NCI-H524 (cell line): ENCODE measurements around the gene C1R.

Experiments
- DNase-seq, 2 experiments: peaks; one replicate each; lab custom pipeline; 2025; lab: John Stamatoyannopoulos, UW

The C1R gene

DNA sequence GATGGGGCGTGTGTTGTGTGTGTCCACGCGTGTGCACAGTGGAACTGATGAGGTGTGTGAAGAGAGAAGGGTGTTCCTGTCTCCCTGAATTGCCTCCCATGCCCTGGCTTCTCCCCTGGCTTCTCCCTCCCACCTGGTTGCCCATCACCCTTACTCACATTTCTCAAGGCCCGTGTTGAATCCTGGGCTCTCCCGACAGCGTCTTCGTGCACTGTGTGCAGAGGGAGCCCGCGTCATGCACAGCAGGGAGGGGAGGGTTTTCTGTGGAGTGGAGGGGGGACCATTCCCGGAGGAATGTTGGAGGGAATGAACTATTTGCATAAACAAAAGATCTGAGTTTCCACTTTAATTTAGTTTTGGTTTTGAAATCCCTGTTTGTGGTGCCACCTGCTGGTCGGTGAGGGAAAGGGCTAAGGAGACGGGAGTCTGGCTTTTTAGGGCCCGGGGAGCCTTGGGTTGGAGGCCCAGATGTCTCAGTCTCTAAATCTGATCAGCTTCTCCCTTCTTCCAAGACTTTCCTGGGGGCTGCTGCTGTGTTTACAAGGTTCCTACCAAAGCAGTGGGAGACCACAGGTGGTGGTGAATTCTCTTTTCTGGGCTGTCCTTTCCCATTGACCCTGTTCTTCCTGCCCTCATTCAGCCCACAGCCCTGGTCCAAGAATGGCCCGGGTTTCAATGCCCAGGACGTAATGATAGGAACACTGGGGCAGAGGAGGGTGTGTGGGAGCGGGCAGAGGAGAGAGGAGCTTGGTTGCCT lies at the start of gene C1R:
C1R (minus strand) TSS at position 217 of the 757 bp plus-strand sequence; CDS start at position 160, 57 bp downstream.
- peak; percentile 20 to 39 for DNase-seq

DNA sequence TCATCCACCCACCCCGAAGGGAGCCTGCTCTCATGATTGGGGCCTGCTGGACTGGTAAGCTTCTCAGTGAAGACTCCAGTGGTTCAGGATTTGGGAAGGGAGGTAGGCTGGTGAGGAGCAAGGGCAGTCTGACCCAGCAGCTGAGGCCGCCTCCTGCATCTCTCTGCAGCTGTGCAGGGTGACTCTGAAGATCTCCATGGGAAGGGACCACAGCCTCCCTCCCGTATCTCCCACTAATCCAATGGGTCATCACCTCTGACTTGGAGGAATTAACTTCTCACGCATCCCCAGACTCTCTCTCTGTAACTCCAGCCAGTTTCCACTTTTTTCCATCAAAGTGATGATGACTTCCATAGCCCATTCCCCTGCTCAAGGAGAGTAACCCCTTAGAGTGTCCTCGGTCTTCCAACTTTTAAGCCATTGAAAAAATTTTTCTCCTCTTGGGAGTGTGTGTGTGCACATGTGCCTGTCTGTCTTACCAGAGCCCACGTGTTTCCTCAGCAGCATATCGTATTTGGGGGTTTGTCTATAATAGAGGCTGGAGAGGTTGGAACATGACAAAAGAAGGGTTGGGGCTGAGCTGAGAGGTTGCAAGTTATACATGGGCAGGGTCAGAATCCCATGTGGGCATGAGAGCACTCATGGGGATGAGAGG lies 49.2 kb upstream of the C1R start:
- DNase-seq = no peak

DNA sequence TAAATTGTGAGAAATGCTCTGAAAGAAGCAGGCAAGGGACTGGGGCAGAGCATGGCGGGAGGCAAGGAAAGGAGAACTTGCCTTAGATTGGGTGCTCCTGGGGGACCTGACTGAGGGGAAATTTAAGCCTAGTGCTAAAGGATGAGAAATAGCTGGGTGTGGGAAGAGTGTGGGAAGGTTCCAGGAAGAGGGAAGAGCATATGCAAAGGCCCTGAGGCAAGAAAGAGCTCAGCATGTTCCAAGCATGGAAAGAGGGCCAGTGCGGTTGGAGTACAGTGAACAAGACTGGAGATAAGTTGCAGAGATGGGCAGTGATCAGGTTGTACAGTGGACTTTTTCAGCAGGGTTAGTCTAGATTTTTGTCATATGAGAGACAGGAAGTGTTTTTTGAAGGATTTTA lies 47.0 kb upstream of the C1R start:
- DNase-seq = no peak

DNA sequence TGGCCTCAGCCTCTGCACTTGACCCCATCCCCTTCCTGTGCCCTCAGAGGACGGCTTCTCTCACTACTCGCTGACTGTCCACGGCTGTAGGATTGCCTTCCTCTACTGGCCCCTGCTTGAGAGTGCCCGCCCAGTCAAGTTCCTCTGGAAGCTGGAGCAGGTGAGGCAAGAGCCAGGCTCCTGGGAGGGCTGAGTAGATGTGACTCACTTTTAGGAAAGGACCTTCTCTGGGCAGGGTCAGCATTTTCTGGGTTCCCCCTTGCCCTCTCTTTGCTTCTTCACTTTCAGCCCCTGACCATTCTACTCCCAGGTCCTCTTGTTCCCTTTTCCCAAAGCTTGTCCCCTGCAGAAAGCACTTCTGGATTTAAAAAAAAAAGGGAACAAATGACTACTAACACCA lies 45.7 kb upstream of the C1R start:
- no peak for DNase-seq

DNA sequence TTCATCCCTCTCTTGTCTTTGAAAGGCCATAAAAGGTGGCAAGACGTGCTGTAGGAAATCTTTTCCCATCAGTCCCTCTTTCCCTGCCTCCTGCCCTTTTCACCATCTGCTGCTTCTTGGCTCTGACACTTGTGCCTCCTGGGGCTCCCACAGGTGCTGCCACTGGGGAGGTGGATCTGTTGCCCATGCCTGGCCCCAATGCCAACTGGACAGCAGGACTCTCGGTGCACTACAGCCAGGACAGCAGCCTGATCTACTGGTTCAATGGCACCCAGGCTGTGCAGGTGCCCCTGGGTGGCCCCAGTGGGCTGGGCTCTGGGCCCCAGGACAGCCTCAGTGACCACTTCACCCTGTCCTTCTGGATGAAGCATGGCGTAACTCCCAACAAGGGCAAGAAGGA lies 44.4 kb upstream of the C1R start:
- no peak for DNase-seq

DNA sequence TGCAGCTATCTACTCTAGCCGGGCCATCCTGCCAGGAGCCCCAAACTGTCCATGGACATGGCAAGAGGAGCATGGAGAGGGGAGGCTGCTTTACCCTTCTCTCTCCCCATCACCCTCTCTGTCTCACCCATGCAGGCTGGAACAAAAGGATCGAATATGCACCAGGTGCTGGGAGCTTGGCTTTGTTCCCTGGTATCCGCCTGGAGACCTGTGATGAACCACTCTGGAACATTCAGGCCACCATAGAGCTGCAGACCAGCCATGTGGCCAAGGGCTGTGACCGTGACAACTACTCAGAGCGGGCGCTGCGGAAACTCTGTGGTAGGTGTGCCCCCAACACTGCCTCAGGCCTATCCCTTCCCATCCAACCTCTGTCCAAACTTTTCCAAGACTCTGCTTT lies 43.8 kb upstream of the C1R start:
- DNase-seq = no peak

DNA sequence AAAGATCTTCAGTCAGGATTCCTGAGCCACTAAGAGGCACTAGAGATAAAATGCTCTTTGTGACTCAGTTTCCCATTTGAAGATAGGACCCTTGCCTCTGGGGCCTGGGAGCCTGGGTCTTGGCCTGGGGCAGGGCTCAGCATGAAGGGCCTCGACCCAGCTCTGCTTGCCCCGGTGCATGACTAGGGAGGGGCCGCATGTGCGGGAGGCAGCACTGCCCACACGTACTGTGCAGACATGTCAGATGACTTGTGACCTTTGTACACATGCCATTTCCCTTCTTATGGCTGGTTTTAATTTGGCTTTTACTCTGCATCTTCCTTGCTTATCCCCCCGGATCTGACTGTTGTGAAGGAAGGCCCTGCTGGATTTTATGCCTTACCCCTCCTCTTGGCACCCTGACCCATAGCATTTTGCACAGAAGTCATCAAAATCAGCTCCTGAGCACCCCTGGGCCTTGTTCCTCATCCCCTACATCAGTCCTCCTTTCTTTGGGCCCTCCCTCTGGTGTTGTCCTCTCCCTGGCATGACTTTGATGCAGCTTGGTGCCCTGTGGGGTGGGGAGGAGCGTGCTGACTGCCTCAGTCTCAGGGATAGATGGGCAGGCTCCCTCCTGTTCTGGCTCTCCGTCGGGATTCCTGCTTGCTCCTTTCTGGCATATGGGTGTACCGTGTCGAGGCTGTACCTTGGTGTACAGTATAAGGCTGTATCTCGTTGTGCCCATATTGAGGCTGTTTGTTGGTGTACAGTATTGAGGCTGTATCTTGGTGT lies 42.3 kb upstream of the C1R start:
- no peak for DNase-seq

DNA sequence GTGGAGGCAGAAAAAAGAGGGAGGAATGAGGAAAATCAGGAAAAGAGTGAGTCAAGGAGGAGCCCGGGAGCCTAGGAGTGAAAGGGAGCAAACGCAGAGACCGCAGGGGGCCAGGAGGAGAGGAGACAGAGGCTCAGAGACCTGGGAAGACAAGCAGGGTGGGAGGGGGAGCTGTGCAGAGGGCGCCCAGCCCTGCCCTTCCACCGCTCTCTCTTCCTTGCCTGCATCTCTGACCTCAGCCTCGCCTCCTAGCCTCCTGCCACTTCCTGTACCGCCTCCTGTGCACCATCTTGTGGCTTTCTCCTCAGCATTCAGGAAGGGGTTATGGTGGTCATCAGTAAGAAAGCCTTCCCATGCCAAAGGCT lies 39.2 kb upstream of the C1R start:
- no peak for DNase-seq

DNA sequence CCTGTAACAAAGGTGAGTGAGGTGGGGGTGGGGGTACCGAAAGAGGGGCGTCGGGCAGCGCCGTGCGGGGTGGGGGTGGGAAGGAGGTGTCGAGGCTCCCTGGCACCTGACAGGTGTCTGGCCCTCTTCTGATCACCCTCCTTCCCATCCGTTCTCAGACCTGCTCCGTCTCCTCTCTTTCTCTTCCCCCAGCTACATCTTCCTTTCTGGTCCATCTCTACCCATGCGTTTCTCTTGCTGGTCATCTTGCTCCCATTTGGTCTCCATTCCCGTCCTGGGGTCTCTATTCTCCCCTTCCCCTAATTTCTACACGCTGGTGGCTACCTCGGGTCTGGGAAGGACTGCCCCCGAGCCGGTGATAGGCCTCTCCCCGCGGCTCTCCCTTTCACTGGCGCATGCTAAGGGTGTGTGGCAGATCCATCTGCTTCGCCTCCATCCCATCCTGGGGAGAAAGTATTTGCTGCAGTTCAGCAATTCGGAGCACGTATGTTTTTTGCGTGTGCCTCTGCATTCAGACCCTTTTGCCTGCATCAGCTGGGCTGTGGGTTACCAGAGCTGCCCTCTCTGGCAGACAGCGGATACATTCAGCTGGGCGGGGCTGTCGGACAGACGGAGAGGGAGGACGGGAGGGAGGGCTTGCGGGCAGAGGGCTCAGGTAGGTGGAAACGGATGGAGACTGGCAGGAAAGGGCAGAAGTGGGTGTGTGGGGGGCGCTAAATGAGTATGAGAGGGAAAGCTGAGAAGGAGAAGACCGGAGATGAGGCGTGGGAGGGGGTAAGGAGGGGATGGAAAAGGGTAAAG lies 38.7 kb upstream of the C1R start:
- peak; percentile 39 to 75 for DNase-seq

DNA sequence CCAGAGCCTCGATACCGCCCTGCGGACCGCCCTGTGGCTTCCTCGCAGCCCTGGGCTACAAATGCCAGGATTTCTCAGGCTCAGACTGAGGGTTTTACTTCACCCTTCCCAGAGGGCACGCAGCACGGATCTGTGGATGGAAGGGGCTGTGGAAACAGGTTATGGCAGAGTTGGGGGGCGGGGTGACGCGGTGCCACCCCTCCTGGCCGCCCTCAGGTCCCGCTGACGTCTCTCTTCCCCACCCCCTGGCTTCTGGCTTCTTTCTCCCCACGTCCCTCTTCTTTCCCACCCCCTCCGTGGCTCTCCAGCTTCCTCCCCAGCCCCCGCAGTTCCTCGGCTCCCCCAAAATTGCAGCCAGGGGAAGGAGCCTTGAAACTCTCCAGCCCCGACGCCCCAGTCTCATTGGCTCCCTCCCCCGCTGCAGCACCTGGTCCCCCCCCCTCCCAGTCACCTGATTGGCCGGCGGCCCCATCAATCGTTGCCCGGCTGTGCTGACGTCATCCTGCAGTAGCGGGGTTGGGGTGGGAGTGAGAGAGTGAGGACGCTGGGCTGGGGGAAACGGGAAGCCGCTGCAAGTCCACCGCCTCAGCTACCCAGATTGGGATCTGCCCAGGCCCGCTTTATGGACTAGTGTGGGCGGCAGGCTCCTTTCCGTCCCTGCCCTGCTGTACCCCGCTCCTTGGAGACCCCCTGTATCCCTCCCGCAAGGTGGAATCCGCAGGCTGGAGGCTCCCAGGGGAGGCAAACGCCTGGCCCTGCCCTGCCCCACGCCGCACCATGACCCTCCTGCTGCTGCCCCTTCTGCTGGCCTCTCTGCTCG lies 37.8 kb upstream of the C1R start, which contains the start of gene CLSTN3:
CLSTN3 (plus strand) TSS at position 500 of the 820 bp plus-strand sequence; CDS start at position 778, 278 bp downstream.
- peak; percentile 50 to 73 for DNase-seq

DNA sequence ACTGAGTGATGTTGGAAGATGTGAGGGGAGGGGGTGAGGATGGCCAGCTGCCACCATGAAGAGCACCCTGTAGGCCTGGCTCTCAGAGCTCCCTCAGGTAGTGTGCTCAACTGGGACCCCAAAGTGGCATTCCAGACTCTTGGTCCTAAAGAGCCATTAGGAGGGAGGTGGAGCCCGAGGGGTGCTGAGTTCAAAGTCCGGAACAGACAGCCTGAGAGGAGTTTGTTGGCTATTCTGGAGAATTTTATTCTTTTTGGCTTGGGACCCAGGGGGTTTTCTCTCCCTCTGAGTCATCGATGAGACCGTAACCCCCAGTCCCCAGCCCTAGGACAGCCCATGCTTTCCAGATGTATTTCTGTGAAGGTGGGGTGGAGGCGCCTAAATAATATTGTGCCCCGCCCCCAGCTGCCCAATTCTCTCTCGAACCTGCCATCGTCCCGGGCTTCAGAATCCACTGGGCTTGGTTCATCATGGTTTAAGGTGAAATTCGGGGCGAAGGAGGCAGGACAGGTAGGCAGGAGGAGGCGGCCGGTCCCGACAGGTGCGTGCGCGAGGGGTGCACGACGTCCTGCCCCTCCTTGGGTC lies 37.1 kb upstream of the C1R start:
- DNase-seq = no peak

DNA sequence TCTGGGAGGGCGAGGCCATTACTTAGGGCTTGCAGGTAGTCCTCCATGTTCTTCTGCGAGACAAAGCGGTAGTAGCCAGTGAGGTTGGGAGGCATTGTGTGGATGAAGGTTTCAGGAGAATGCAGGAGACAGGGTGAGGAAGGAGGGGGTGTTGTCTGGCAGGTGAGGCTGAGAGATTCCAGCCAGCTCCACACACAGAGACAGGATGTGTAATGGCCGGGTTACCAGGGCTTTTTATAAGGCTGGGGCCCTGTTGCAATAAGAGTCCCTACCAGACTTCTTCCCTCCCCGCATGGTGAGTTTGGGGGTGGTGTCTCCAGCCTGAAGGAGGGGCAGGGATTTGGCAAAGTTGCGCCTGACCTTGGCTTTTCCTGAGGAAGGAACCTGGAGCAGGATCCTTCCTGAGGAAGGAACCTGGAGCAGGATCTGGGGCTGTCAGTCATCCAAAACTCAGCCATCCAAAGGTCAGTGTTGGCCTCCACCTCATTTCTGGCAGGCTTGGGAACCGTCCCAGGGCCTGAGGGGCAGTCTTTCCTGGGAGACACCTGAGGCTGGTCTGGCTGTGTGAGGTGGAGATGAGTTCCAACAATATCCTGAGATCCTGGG lies 36.5 kb upstream of the C1R start, which contains the start of gene RBP5:
RBP5 (minus strand) TSS at position 209 of the 606 bp plus-strand sequence; CDS start at position 95, 114 bp downstream.
- no peak for DNase-seq

DNA sequence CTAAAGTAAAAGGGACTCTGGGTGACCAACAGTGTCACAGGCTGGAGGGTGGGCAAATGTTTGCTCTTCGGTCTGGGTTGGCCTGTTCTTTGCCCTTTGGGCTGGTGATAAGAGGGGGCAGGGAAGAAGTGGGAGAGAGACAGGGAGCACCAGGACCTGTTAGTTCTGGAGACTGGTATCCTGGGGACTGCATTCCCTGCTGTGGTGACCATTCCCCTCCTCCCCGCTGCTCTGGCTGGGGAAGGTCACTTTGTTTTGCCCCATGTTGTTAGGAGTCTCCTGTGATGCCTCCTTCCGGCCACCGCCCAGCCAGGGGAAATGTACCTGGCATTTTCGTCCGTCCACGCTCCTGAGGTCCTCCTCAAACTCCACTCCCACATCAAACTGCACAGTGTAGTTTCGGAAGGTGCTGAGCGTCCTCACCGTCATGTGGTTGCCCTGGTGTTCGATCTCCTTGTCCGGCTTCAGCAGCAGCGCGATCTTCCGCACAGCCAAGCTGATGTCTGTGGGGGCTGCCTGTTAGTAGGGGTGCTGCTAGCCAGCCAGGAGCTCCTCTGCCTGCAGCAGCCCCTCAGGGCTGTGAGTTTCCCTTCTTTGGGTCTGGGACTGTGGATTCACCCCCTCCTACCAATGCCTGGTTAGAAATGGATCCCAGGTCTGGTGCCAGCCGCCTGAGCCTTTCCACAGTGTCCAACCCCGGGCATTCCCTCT lies 35.8 kb upstream of the C1R start:
- no peak for DNase-seq

DNA sequence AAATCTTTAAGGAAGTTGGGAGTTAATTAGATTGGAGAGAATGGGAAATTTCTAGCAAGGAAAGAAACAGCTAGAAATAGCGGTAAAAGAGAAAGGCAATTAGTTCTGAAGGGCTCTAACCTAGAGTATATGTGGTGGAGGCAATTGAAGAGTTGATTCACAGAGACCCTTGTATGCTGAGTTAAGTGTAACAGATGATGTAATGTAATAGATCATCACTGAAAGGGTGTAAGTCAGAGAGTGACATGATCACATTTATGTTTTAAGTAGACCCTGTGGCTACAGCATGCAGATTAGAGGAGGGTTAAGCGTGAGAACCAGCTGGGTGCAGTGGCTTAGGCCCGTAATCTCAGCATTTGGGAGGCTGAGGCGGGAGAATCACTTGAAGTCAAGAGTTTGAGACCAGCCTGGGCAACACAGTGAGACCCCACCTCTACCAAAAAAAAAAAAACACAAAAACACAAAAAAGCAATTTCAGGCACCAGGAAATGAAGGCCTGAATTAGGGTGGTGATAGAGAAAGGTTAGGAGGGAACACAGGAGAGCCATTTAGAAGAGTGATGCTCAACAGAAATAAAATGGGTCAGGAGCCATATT lies 33.5 kb upstream of the C1R start:
- no peak for DNase-seq

DNA sequence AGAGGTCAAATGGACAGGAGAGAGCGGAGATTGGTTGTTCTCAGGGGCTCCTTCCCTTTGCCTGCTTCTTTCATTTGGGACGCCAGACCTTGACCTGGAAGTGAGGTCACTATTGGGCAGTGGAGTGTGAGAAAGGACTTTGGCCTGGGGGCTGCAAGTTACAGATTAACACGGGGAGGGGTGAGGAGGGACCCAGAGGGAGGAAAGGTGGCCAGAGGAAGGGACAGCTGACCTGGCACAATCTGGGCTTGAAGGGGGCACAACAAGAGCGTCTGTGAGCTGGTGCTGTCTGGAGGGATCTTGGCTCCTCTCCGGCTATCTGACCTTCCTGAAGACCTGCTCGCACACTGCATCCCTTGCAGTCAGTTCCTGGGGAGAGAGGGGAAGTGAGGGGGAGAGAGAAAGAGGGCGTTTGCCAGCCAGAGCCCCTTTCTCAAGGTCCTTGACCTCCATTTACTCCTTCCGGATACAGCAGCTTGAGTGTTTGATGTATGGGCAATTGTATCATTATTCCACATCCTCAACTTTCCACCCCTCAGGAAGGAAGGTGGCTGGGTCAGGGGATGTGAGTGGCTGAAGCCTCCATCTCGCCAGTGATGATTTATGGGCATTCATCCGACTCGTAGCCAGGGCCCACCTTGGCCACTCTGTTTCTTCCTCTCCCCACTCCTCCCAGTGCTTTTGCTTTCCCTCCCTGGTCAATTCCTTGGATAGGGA lies 31.7 kb upstream of the C1R start:
- DNase-seq = no peak

DNA sequence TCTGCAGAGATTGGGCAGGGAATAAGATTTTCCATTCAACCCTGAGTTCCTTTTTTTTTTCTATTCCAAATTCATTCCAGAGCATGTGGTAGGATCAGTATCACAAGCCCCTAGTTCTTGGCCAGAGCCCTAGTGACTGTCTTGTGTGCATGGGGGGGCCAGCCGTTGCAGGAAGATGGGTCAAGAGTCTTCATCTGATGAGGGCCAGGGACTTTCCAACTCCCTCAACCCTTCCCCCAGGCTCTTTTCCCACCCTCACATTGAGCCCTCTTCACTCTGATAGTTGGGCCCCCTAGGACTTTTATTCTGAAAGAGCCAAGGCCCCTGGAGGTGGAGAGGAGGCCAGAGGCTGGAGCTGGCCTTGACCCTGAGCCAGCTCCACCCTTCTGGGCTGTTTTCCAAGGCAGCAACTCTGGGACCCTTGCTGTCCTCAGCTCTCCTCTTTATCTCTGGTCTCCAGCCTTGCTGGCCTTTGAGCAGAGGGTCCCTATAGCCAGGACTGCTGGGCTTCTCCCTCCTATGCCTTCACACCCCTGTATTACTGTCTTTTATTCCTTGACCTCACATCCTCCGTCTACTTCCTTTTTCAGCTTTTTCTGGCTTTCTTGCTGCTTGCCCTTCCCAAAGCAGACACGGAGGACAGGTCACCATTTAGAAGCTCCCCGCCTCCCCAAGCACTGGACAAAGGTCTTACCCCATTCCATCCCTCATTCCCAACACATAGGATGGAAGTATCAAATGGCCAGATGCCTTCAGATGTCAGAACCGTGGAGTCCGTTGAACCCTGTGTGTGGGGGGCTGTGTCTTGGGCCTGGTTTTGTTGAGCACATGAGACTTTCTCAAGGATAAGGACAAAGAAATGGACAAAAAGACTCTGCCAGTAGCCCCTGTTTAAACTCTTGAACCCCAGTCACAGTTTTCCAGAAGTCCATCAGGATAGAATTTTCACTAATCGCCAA lies 30.8 kb upstream of the C1R start:
- DNase-seq = no peak

DNA sequence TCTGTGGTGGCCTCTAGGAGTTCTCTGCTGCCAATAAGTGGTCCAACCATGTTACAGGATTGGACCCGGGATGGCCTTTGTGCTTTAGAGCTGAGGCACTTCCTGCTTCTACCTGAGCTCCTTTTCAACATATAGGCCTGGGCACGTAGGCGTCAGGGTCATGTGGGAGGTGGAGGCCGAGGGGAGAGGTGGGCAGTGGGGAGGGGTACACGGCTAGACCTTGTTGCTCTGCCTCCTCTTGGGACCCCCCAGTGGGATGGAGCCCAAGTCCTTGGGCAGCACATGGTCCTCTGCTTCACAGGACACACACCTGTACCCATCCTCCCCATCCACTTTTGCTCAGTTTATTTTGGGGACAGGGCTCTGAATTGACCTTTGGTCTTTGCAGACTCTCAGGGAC lies 29.1 kb upstream of the C1R start:
- DNase-seq = no peak
